Effector memory CD4-positive, alpha-beta T cell (primary cell): Measurements from ENCODE around the gene MRPL4.

Source experiments
- DNase-seq, 3 donors: peaks; one replicate each; pipeline ENCODE4 v3.0.0-alpha.2; 2020
- H3K27ac ChIP-seq: 2 replicates; pipeline ENCODE4 v1.7.0; 2013; ENCODE audit warnings: mild to moderate bottlenecking, low read length, moderate library complexity; ENCODE audit not compliant: insufficient read depth, poor library complexity, severe bottlenecking
- H3K27me3 ChIP-seq: replicated peaks from 2 replicates; pipeline ENCODE4 v1.7.0; 2013; ENCODE audit warnings: mild to moderate bottlenecking, low read length; ENCODE audit not compliant: insufficient read depth, control insufficient read depth, poor library complexity, severe bottlenecking
- H3K36me3 ChIP-seq: 2 replicates; pipeline ENCODE4 v1.7.0; 2013; ENCODE audit warnings: mild to moderate bottlenecking, low read length, moderate library complexity; ENCODE audit not compliant: control insufficient read depth, insufficient read depth
- H3K4me1 ChIP-seq: 2 replicates; pipeline ENCODE4 v1.7.0; 2013; ENCODE audit warnings: low read length, mild to moderate bottlenecking; ENCODE audit not compliant: control insufficient read depth, insufficient read depth, poor library complexity, severe bottlenecking
- H3K4me3 ChIP-seq: 2 replicates; pipeline ENCODE4 v1.7.0; 2013; ENCODE audit warnings: low read length, low read depth, mild to moderate bottlenecking; ENCODE audit not compliant: insufficient read depth, poor library complexity, severe bottlenecking
- H3K9me3 ChIP-seq: 2 replicates; pipeline ENCODE4 v1.7.0; 2013; ENCODE audit warnings: mild to moderate bottlenecking, low read length, moderate library complexity; ENCODE audit not compliant: control insufficient read depth

Gene MRPL4

DNA sequence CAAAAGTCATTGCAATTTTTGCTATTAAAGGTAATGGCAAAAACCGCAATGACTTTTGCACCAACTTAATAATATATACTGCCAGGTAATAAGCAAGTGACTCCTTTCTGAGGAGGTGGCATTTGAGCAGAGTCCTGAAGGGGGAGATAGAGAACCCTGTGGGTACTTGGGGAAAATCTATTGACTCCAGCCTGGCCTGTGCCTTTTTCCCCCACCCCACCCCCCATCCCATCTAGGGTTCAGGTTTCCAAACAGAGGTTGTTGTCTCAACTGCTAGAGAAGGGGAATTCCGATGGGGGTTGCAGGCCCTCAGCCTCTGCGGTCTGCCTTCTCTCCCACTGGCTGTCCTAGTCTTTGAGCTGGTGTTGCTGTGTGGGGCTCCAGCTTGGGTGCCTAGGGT lies 32.3 kb upstream of the MRPL4 start:
- peak; percentile 19 to 37 (median 27) for DNase-seq
- Histone ChIP-seq H3K9me3 (no peaks in the 10 kb centered on the region), H3K4me3 (no peak overlapping the region), H3K4me1 (no peaks in the 10 kb centered on the region), H3K36me3 (peaks cover 6% of the 10 kb centered on the region), H3K27ac (no peak overlapping the region), H3K27me3 (no peaks in the 10 kb centered on the region)

- Histone ChIP-seq H3K36me3 (peaks cover 6% of the 10 kb centered on the region), H3K27ac (no peak overlapping the region), H3K9me3 (no peaks in the 10 kb centered on the region), H3K4me3 (no peak overlapping the region), H3K4me1 (no peaks in the 10 kb centered on the region), H3K27me3 (no peaks in the 10 kb centered on the region)
- DNase-seq = no peak
Observed at GRCh38 chr19:10220695-10221094, 31.3 kb upstream of the MRPL4 start.

DNA sequence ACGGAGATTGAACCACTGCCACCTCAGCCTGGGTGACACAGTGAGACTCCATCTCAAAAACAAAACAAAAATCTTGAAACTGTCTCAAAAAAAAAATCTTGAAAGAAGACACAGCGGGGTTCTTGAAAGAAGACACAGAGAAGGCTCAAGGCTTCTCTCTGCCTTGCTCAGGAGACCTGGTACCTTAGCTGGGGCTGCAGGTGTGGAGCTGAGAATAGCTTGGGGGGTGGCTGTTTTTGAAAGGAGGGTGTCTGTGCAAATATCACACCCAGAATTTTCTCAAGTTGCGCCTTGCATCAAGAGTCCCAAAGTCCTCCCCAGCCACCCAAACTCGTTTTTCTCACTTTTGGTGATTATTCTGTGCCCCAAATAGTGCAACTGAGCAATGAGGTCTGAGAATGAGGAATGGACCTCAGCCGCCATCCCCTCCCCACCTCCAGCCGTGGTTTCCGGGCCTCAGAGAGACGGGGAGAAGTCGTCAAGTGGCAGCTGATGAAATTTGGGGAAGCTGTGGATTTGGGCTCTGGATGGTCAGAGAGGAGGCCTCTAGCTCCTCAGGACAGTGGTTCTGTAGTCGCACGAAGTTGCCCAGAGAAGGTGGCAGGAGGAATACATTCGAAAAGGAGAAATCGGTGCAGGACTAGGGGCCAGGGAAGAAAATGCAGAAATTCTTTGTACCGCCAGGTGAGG lies 29.7 kb upstream of the MRPL4 start:
- no peaks in the 10 kb centered on the region for H3K27me3 ChIP-seq
- no peak overlapping the region for H3K27ac ChIP-seq
- peaks cover 6% of the 10 kb centered on the region for H3K36me3 ChIP-seq
- H3K9me3 ChIP-seq = no peaks in the 10 kb centered on the region
- H3K4me1 ChIP-seq = no peaks in the 10 kb centered on the region
- no peak overlapping the region for H3K4me3 ChIP-seq
- DNase-seq = no peak

DNA sequence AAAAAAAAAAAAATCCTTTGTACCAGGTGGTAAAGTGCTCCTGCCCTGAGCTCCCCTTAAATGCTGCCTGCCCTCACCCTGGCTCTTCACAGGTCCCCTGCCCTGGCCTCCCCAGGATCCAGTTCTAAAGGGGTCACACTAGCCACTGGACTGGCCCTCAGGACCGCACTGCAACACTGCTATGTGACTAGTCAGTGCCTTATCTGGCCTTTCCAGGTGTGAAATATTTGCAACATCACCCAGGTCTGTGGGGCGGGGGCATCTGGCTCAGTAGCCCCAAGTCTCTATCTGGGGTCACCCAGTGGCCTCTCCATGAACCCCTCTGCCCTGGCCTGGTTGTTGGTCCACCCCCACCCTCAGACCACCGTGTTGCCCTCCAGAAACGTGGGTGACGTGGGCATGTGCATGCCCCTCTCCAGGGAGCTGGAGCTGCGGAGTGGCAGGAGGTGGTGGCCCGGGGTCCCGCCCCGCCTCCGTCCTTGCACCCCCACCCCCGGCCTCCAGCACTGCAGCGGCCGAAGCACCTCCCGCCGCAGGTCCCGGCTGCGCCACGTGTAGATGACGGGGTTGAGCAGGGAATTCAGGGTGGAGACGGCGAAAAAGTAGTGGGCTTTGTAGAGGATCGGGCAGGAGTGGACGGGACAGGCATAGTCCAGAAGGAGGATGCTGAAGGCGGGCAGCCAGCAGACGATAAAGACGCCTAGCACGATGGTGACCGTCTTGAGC lies 28.4 kb upstream of the MRPL4 start:
- Histone ChIP-seq H3K27ac (no peak overlapping the region), H3K9me3 (no peaks in the 10 kb centered on the region), H3K4me1 (no peaks in the 10 kb centered on the region), H3K4me3 (no peak overlapping the region), H3K36me3 (peaks cover 6% of the 10 kb centered on the region), H3K27me3 (no peaks in the 10 kb centered on the region)
- DNase-seq = no peak

DNA sequence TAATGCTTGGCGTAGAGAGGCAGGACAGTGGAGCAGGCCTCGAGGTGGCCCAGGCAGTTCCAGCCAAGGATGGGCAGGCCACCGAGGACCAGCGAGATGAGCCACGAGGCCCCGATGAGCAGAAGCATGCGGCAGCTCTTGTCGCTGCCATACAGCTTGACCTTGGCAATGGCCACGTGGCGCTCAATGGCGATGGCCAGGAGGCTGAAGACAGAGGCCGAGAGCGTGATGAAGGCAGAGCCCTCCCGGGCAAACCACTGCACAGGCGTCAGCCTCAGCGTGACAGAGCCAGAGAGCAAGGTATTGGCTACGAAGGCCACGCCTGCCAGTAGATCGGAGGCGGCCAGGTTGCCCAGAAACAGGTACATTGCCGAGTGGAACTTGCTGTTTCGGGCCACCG lies 27.7 kb upstream of the MRPL4 start:
- Histone ChIP-seq H3K4me1 (peaks cover 1% of the 10 kb centered on the region), H3K27me3 (no peaks in the 10 kb centered on the region), H3K4me3 (no peak overlapping the region), H3K36me3 (peaks cover 6% of the 10 kb centered on the region), H3K27ac (no peak overlapping the region), H3K9me3 (no peaks in the 10 kb centered on the region)
- DNase-seq = no peak

DNA sequence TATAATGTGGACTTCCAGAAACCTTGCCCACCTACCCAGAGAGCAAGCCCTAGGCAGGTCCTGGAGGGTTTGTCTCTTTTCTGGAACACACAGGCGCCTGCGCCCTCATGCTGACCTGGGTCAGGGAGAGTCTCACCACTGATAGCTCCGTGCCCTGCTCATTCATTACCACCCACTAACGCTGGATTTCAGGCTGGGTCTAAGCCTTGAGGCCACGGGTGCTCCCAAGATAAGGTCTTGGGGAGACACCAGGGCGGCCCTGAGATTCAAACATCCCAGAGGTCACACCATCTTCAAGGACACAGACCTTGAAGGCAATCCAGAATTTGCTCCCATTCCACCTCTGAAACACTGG lies 26.0 kb upstream of the MRPL4 start:
- peaks cover 6% of the 10 kb centered on the region for H3K36me3 ChIP-seq
- no peak overlapping the region for H3K27ac ChIP-seq
- H3K27me3 ChIP-seq = no peaks in the 10 kb centered on the region
- no peak overlapping the region for H3K4me3 ChIP-seq
- H3K9me3 ChIP-seq = no peaks in the 10 kb centered on the region
- no peak for DNase-seq
- peaks cover 10% of the 10 kb centered on the region for H3K4me1 ChIP-seq

GRCh38 chr19:10226376-10227025 lies 25.5 kb upstream of the MRPL4 start:
- DNase-seq = no peak
- Histone ChIP-seq H3K27ac (no peak overlapping the region), H3K4me3 (no peak overlapping the region), H3K27me3 (no peaks in the 10 kb centered on the region), H3K36me3 (peaks cover 6% of the 10 kb centered on the region), H3K4me1 (peaks cover 12% of the 10 kb centered on the region), H3K9me3 (no peaks in the 10 kb centered on the region)

DNA sequence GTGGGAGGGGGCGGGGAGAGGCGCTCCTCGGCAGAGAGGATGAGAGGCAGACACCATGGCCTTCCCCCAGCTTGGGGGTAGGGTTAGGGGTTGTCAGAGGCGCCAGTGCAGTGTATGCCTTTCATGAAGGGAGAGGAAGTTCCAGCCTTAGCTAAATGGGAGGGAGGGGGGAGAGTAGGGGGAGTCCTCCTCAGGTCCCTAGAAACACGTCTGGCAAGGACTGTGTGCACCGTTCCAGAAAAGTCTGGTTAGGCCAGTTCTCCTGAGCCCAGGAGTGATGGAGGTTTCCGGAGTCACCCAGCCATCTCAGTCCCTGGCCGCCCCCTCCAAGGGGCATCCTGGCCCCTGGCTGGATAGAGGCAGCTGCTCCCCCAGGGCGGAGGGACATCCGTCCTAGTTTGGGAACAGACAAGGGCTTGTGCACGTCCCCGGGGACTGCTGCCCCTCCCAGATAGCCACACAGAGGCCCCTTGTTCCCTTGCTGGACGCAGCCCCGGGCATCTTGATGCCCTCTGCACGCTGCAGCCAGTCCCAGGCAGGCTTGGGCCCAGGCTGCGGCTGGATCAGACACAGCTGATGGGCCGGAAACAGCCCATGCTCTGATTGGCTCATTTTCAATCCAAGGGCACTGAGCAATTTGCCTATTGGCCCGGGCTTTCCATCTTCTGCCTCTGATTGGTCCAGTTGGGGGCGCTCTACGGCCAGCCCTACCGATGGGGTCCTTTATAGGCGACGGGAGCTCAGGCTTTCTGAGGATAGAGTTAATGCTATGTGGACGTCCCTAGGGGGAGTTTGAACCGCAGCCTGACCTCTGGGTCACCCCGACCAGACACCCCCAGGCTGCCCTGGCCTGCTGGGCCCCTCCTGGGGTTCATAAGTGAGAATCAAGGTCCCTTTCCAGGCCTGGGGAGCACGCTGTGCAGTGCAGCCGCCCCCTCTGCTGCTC lies 24.7 kb upstream of the MRPL4 start:
- H3K27ac ChIP-seq = no peak overlapping the region
- H3K9me3 ChIP-seq = no peaks in the 10 kb centered on the region
- peaks cover 6% of the 10 kb centered on the region for H3K36me3 ChIP-seq
- H3K4me1 ChIP-seq = peaks cover 18% of the 10 kb centered on the region
- DNase-seq = no peak
- no peak overlapping the region for H3K4me3 ChIP-seq
- H3K27me3 ChIP-seq = no peaks in the 10 kb centered on the region

DNA sequence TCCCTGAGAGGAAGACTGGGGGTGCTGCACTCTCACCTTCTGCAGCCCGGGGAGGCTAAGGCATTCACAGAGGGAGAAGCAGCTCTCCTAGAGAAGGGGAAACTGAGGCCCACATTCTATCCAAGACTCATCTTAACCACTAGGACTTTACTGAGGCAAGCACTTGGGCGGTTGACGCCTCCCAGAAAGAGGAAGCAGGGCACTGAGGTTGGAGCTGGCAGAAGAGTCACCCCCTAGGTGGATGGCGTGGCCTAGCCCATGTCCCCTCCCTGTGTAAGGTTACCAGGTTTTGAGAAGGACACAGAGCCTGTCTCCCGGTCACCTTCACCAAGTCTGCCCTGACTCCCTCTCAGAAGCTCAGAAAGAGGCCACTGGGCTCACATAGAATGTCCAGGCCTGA lies 23.6 kb upstream of the MRPL4 start:
- H3K4me3 ChIP-seq = no peak overlapping the region
- no peaks in the 10 kb centered on the region for H3K9me3 ChIP-seq
- no peaks in the 10 kb centered on the region for H3K27me3 ChIP-seq
- DNase-seq = no peak
- H3K27ac ChIP-seq = no peak overlapping the region
- peaks cover 18% of the 10 kb centered on the region for H3K4me1 ChIP-seq
- H3K36me3 ChIP-seq = peaks cover 6% of the 10 kb centered on the region
